ENCODE measurements around the gene CCL11.

GRCh38 chr17:34318474-34318873 lies 32.9 kb downstream of the CCL11 start:
- TF ChIP-seq CTCF (IDR thresholded peaks at IDR 0.05) (no peak), POLR2A (IDR thresholded peaks at IDR 0.05) (no peak)
